Skeletal muscle satellite cell (primary cell): ENCODE results near the gene LHFPL4.

Experiments
- H3K27me3 ChIP-seq: 2 replicates; pipeline ENCODE4 v1.7.0; 2013; ENCODE audit warnings: low read length; ENCODE audit not compliant: control insufficient read depth, insufficient read depth
- H3K36me3 ChIP-seq: 2 replicates; pipeline ENCODE4 v1.7.0; 2013; ENCODE audit warnings: mild to moderate bottlenecking, control low read depth, low read length; ENCODE audit not compliant: insufficient read depth
- H3K4me1 ChIP-seq: 2 replicates; pipeline ENCODE4 v1.7.0; 2013; ENCODE audit warnings: low read length; ENCODE audit not compliant: control insufficient read depth, insufficient read depth
- H3K4me2 ChIP-seq: 2 replicates; pipeline ENCODE4 v1.7.0; 2013; ENCODE audit warnings: mild to moderate bottlenecking, low read length
- H3K4me3 ChIP-seq: 2 replicates; pipeline ENCODE4 v1.7.0; 2013; ENCODE audit warnings: low read length
- H3K9ac ChIP-seq: 2 replicates; pipeline ENCODE4 v1.7.0; 2013; ENCODE audit warnings: mild to moderate bottlenecking, low read depth, low read length, moderate library complexity
- H3K9me3 ChIP-seq: replicated peaks from 2 replicates; pipeline ENCODE4 v1.7.0; 2013; ENCODE audit warnings: mild to moderate bottlenecking, control low read depth, low read length

LHFPL4 gene

GRCh38 chr3:9467451-9467850 lies 86.2 kb downstream of the LHFPL4 start:
- Histone ChIP-seq H3K36me3 (peaks cover 96% of the 10 kb centered on the region), H3K4me3 (no peak overlapping the region), H3K4me1 (no peaks in the 10 kb centered on the region), H3K9ac (no peak overlapping the region), H3K4me2 (no peak overlapping the region), H3K27me3 (no peaks in the 10 kb centered on the region), H3K9me3 (no peaks in the 10 kb centered on the region)

DNA sequence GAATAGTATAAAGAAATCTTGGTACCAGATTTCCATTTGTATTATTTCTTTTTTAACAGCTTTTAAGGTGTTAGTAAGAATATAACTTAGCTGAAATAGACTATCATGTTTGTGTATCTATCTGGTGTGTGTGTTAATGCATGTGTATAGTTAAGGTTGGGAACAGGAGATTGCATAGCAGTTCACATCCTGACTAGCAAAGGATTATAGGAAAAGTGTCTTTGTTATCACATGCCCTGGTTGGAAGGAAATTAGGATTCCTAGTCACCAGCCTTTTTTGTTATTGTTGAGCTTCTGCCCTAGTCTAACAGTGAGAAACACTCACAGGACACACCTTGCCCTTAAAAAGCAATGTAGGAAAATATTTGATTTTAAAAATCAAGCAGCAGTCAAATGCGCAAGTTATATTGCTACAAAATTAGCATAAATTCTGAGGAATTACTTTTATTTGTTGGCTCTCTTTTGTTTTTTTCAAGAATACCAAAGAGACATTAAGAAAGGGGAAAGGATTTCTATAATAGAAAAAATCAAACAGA lies 98.0 kb downstream of the LHFPL4 start:
- H3K4me1 ChIP-seq, result no peaks in the 10 kb centered on the region

DNA sequence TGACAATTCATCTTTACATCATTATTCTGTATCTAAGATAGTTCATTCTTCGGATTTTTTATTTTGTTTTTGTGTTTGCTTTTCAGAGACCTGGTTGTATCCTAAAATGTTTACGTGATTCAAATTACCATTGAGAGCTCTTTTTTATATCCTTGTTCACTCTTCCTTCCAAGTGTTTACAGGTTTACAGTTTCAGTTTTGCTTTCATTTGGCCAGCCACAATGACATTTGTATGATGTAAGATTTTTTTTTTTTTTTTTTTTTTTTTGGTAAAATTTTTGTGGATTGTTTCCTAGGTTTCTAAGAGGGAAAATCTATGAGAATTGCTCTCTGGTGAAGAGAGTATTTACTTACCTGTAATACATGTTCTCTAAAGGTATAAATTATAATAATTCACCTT lies 101.2 kb downstream of the LHFPL4 start:
- Histone ChIP-seq H3K4me2 (no peak overlapping the region), H3K27me3 (no peaks in the 10 kb centered on the region), H3K4me1 (no peaks in the 10 kb centered on the region), H3K36me3 (peaks cover 81% of the 10 kb centered on the region), H3K9me3 (no peaks in the 10 kb centered on the region), H3K9ac (no peak overlapping the region), H3K4me3 (no peak overlapping the region)

More for the DNA sequence above, 98.0 kb downstream of the LHFPL4 start:
- Histone ChIP-seq H3K36me3 (peaks cover 76% of the 10 kb centered on the region), H3K4me3 (no peak overlapping the region), H3K27me3 (no peaks in the 10 kb centered on the region), H3K4me2 (no peak overlapping the region), H3K9ac (no peak overlapping the region), H3K9me3 (no peaks in the 10 kb centered on the region)

DNA sequence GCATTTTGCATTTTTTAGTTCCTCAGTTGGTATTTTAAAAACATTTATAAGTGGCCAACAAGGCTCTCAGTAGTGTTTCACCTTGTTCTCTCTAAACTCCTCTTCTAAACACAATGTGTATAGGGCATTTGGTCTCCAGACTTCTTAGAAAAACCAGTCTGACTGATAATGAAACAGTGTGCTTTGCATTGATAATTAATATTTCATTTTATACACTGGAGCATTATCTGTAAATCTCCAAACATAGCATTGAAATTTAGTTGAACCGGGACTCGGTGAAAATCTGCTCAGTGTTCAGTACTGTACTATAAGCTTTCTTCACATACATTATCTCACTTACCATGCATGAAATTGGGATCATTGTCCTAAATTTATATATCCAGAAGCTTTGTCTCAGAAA lies 102.6 kb downstream of the LHFPL4 start:
- H3K36me3 ChIP-seq, result peaks cover 89% of the 10 kb centered on the region

DNA sequence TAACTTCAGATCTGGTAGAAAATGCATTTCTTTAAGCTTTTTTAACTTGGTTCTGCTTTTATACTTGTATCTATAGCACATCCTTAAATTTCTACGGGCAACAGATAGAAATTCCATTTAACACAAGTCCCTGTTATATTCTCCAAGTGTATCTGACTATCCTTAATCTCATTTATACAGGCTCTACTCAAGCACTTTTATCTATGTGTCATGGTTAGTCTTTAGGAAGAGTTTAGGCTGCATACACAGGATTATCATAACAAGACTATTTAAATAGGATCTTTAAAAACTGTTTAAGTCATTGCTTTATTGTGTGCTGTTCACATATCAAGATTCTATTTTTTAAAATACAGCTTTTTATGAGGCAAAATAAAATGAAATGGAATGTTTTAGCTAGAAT lies 103.5 kb downstream of the LHFPL4 start:
- Histone ChIP-seq H3K4me2 (no peak overlapping the region), H3K27me3 (no peaks in the 10 kb centered on the region), H3K4me1 (no peaks in the 10 kb centered on the region), H3K36me3 (peaks cover 87% of the 10 kb centered on the region), H3K9ac (no peak overlapping the region), H3K9me3 (no peaks in the 10 kb centered on the region), H3K4me3 (no peak overlapping the region)

More for the DNA sequence above, 102.6 kb downstream of the LHFPL4 start:
- no peak overlapping the region for H3K4me2 ChIP-seq
- H3K9me3 ChIP-seq, result no peaks in the 10 kb centered on the region
- H3K4me3 ChIP-seq, result no peak overlapping the region
- no peak overlapping the region for H3K9ac ChIP-seq
- no peaks in the 10 kb centered on the region for H3K4me1 ChIP-seq
- H3K27me3 ChIP-seq, result no peaks in the 10 kb centered on the region

GRCh38 chr3:9448643-9449042 lies 105.0 kb downstream of the LHFPL4 start:
- peaks cover 90% of the 10 kb centered on the region for H3K36me3 ChIP-seq
- H3K4me2 ChIP-seq, result no peak overlapping the region
- no peaks in the 10 kb centered on the region for H3K4me1 ChIP-seq
- no peak overlapping the region for H3K4me3 ChIP-seq
- no peaks in the 10 kb centered on the region for H3K9me3 ChIP-seq
- H3K27me3 ChIP-seq, result no peaks in the 10 kb centered on the region
- H3K9ac ChIP-seq, result no peak overlapping the region
